Muscle of leg (tissue), 11 donors: ENCODE data around the gene THBD. TPM values are rescaled to one million over a fixed set of nuclear protein-coding genes. Genes with fewer than 3 reads are reported as not detected.
A peak's percentile ranks its signal among the peaks of the same experiment; 100 is the strongest.

ENCODE experiments used
- DNase-seq: peaks from one replicate; pipeline ENCODE4 v3.0.0; 2013
- H3K27ac ChIP-seq: one replicate; pipeline ENCODE4 v1.5.1; 2013; ENCODE audit warnings: mild to moderate bottlenecking, low read length, control low read depth
- H3K27me3 ChIP-seq: one replicate; pipeline ENCODE4 v1.6.1; 2013; ENCODE audit warnings: low read length; ENCODE audit not compliant: control insufficient read depth, insufficient read depth
- H3K36me3 ChIP-seq: one replicate; pipeline ENCODE4 v1.6.1; 2013; ENCODE audit warnings: low read length; ENCODE audit not compliant: control insufficient read depth, insufficient read depth
- H3K4me1 ChIP-seq: one replicate; pipeline ENCODE4 v1.6.1; 2013; ENCODE audit warnings: low read length; ENCODE audit not compliant: control insufficient read depth, insufficient read depth
- H3K4me3 ChIP-seq: one replicate; pipeline ENCODE4 v1.5.1; 2013; ENCODE audit warnings: low read length, control low read depth
- H3K9me3 ChIP-seq: replicated peaks from 2 replicates; pipeline ENCODE4 v1.6.1; 2013; ENCODE audit warnings: low read depth, low read length; ENCODE audit not compliant: control insufficient read depth
- WGBS: methylation state at CpG from one replicate; pipeline ENCODE4 v1.1.5; 2013; ENCODE audit warnings: missing lambda C conversion rate; ENCODE audit not compliant: insufficient coverage; 5-methylcytosine and 5-hydroxymethylcytosine counted together
- polyA plus RNA-seq, 8 donors: library from polyadenylated mRNA; unstranded; fragments of 120-200 nt; gene quantifications; one replicate each; pipeline versions ENCODE4 v1.2.1 to v1.2.3, GENCODE V29; 2013; ENCODE audit warnings: inconsistent platforms in 1 of 8, low replicate concordance in 1 of 8; ENCODE audit not compliant: insufficient read length in 8 of 8, insufficient read depth in 1 of 8
- total RNA-seq: library from RNA; stranded (reverse); fragments of 120-200 nt; gene quantifications from one replicate; pipeline ENCODE4 v1.2.4, GENCODE V29; 2013

THBD gene
- total and polyA plus RNA-seq, 9 donors, result 5.1 to 13.6 (median 7.9) TPM

DNA sequence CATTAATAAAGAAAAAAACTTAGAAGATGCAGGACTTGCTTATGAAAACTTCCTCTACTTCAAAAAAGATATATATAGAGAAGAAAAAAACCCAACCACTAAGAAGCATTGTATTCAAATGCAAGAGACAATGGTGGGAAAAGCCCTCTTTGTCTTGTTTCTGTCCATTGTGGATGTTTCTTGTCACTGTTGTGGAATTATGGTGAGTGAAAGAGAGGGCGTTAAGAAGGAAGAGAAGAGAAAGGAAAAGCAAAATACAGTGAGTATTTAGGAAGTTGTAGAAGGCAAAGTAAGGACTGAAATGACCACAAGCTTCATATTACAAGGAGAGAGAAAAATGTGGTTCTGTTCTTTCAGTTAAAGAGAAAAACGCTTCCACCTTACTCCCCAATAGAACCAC lies 14.1 kb upstream of the THBD start:
- no peaks in the 10 kb centered on the region for H3K27me3 ChIP-seq
- 63% methylated on average over 1 of the region's 2 CpGs for WGBS
- peaks cover 41% of the 10 kb centered on the region for H3K4me1 ChIP-seq
- no peak overlapping the region for H3K4me3 ChIP-seq
- DNase-seq, result no peak
- no peaks in the 10 kb centered on the region for H3K9me3 ChIP-seq
- H3K27ac ChIP-seq, result no peak overlapping the region
- H3K36me3 ChIP-seq, result no peaks in the 10 kb centered on the region

DNA sequence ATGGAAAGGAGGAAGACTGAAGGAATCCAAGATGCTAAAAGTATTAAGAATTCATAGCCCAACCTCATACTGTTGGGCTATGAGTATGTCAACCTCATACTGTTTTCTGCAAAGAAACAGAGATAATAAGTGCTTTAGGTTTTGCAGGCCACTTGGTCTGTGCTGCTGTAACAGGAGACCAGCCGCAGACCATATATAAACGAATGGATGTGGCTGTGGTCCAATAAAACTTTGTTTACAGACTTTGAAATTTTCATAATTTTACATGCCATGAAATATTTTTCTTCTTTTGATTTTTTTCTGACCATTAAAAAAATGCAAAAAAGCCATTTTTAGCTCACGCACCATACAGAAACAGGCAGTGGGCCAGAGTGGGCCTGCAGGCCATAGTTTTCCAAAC lies 13.7 kb upstream of the THBD start:
- no peaks in the 10 kb centered on the region for H3K36me3 ChIP-seq
- DNase-seq, result no peak
- 71% methylated on average over 1 of the region's 3 CpGs for WGBS
- H3K27me3 ChIP-seq, result no peaks in the 10 kb centered on the region
- H3K4me3 ChIP-seq, result no peak overlapping the region
- H3K27ac ChIP-seq, result no peak overlapping the region
- no peaks in the 10 kb centered on the region for H3K9me3 ChIP-seq
- H3K4me1 ChIP-seq, result peaks cover 41% of the 10 kb centered on the region

DNA sequence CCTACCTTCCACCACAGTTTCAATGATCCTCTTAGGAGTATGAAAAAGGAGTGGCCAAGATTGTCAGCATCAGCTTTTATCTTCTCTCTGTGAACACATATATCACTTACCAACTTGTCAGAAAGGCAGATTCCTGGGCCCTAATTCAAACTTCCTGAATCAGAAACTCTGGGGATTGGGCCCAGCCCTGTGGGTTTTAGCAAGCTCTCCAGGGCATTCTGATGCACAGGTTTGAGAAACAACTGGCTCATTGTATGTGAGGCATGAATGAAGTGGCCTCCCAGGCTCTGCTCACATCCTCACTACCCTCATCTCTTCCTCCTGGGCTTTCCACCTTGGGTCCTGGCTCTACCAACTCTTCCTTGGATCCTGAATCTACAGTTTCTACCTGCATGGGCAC lies 13.2 kb upstream of the THBD start:
- Histone ChIP-seq H3K4me1 (peaks cover 41% of the 10 kb centered on the region), H3K9me3 (no peaks in the 10 kb centered on the region), H3K27me3 (no peaks in the 10 kb centered on the region), H3K27ac (peak overlapping the region; percentile 83), H3K36me3 (no peaks in the 10 kb centered on the region), H3K4me3 (no peak overlapping the region)
- DNase-seq, result no peak

DNA sequence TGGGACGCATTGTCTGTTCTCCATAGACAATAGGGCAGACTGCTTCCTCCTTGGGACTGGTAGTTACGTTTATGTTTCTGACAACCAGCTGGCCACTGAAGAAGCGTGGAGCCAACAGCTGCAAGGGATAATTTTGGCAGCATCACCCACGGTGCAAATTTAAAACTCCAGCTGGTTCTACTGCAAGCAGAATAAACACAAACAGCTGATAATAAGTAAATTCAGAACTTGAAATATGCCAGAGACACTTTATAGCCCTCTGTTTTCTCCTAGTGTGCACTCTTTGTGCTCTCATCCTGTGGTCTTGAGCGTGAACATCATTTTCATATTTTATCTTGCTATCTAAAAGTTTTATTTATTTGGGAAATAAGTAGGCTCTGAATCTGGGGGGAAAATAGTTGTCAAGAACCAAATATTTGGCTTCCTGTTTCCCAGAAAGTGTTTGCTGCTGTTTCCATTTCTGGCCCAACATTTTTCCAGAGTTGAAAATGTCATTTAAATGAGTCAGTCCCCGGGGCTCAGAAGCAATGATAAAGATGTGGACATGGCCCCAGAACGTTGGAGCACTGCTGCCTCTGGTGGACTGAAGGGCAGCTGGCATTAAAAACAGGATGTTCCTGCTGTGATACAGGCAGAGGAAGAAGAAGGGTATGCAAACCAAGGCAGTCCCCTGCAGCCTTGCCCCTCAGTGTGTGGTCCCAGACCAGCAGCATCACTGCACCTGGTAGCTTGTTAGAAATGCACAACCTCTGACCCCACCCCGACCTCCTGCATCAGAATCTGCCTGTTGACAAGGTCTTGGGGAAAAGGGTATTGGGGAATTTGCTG lies 12.5 kb upstream of the THBD start:
- H3K9me3 ChIP-seq, result peaks cover under 1% of the 10 kb centered on the region
- H3K27me3 ChIP-seq, result no peaks in the 10 kb centered on the region
- no peak overlapping the region for H3K4me3 ChIP-seq
- H3K4me1 ChIP-seq, result peaks cover 41% of the 10 kb centered on the region
- H3K27ac ChIP-seq, result peak overlapping the region; percentile 83
- 16% methylated on average over 4 of the region's 8 CpGs for WGBS
- peak; percentile 95 for DNase-seq
- no peaks in the 10 kb centered on the region for H3K36me3 ChIP-seq

DNA sequence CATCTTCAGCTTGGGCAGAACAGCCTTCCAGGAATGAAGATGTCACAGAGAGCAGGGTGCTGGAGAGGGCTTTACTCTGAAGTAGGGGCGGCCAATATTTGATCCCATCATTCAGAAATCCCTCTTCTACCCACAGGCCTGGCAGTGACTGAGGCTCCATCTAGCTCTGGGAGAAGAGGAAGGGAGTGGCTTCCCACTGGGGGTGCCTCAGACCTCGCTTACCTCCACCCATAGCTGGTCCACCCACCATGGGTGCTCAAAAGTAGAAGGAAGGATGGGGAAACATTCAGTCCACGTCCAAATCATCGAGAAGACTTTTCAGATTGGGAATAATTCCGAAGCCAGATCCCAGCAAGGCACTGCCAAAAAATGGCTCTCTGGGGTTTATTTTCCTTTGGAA lies 11.8 kb upstream of the THBD start:
- no peaks in the 10 kb centered on the region for H3K27me3 ChIP-seq
- peak overlapping the region; percentile 83 for H3K27ac ChIP-seq
- peaks cover 3% of the 10 kb centered on the region for H3K9me3 ChIP-seq
- peaks cover 41% of the 10 kb centered on the region for H3K4me1 ChIP-seq
- no peak for DNase-seq
- H3K4me3 ChIP-seq, result no peak overlapping the region
- no peaks in the 10 kb centered on the region for H3K36me3 ChIP-seq
- 41% methylated on average over 3 of the region's 5 CpGs for WGBS

DNA sequence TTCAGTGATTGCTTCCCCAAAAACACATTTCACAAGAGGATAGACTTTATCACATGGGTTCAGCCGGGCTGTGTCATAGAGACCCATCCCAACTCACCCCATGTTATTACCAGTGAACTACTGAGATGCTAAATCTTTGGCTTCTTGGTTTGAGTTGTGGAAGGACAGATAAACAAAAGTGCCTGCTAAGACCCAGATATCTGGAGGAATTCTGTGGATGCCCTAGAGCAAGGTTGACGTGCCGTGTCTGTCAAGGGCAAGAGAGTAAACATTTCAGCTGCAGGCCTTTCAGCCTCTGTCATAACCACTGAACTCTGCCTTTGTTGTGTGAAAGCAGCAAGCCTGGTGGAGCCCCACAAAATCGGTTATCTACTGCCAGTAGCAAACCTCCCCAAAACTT lies 11.2 kb upstream of the THBD start:
- peaks cover 41% of the 10 kb centered on the region for H3K4me1 ChIP-seq
- DNase-seq, result no peak
- H3K9me3 ChIP-seq, result peaks cover 3% of the 10 kb centered on the region
- WGBS, result 44% methylated on average over 3 of the region's 4 CpGs
- no peaks in the 10 kb centered on the region for H3K36me3 ChIP-seq
- no peak overlapping the region for H3K4me3 ChIP-seq
- no peak overlapping the region for H3K27ac ChIP-seq
- no peaks in the 10 kb centered on the region for H3K27me3 ChIP-seq

DNA sequence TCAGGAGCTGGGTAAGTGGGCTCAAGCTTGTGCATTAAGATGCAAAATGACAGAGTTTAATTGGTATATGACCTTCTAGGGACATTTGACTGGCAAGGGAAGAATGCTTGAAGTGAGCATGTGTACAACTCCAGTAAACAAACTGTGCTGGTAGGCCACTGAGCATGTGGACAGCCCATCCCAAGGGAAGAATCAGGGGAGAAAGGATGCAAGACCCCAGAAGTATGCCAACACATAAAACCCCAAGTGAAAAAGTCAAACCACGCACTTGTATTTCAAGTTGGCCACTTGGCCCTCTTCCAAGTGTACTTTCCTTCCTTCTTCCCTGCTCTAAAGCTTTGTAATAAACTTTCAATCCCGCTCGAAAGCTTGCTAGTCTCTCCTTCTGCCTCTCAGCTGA lies 10.4 kb upstream of the THBD start:
- no peaks in the 10 kb centered on the region for H3K27me3 ChIP-seq
- no peak overlapping the region for H3K4me3 ChIP-seq
- no peaks in the 10 kb centered on the region for H3K36me3 ChIP-seq
- peaks cover 3% of the 10 kb centered on the region for H3K9me3 ChIP-seq
- WGBS, result 17% methylated on average over 1 of the region's 3 CpGs
- peak; percentile 48 for DNase-seq
- H3K27ac ChIP-seq, result no peak overlapping the region
- peaks cover 41% of the 10 kb centered on the region for H3K4me1 ChIP-seq

DNA sequence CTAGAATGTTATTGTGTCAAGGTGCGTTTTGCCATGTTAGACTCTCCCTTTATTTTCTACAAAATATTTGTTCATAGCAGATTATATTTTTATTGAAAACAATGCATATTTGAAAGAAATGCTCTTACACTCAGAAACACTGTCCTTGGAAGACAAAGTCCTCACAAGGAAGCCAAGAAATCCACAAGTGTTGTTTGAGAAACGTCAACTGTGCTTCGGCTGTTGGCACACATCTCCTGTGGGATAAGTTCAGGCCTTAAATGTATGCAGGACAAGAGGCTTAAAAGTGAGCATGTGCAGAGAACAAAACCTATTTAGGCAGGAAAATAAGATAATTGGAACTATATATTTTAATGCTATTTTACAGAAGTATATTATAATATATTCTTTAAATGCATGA lies 9.5 kb upstream of the THBD start:
- H3K27me3 ChIP-seq, result no peaks in the 10 kb centered on the region
- DNase-seq, result no peak
- 40% methylated on average over 1 of the region's 3 CpGs for whole genome bisulfite sequencing
- H3K4me3 ChIP-seq, result no peak overlapping the region
- H3K4me1 ChIP-seq, result peaks cover 40% of the 10 kb centered on the region
- no peaks in the 10 kb centered on the region for H3K36me3 ChIP-seq
- H3K9me3 ChIP-seq, result peaks cover 3% of the 10 kb centered on the region
- no peak overlapping the region for H3K27ac ChIP-seq

DNA sequence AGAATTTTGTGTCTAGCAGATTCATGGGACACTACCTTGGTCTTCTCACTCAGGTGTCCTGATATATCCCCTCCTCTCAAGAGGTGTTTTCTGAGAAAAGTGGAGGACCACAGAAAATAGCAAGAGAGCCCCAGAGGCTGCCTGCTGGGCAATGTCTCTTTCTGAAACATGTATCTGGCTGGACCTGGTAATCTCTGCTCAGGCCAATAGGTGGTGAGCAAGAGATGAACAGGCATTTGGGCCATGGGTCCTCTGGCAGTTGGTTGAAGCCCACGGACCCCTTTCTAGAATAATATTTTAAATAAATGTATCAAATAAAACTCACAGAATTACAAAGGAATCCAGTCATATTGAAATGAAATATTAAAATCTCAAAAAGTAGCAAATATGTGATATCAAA lies 8.8 kb upstream of the THBD start:
- Histone ChIP-seq H3K4me1 (peaks cover 35% of the 10 kb centered on the region), H3K27me3 (no peaks in the 10 kb centered on the region), H3K4me3 (no peak overlapping the region), H3K9me3 (peaks cover 3% of the 10 kb centered on the region), H3K27ac (no peak overlapping the region), H3K36me3 (no peaks in the 10 kb centered on the region)
- DNase-seq, result no peak
- no CpG with 5 or more reads among the region's 1 CpG for WGBS

DNA sequence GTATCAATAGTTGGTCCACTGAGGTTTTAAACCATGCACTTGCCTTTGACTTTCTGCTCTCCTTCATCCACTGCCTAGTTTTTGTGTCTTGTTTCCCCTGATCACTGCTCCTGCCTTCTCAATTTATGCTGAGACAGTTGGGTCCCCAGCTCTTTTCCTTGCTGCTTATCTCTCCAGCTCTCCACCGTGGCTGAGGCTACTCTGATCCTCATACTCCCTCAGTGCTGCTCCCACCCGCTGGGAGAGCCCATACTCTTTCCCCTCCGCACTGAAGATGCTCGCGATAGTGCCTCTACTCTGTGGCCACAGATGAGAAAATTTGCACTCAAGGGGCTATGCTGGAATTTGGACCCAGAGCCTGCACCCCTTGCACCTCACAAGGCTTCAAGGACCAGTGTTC lies 3.4 kb upstream of the THBD start:
- 90% methylated on average over 5 of the region's 5 CpGs for WGBS
- peaks cover 31% of the 10 kb centered on the region for H3K4me1 ChIP-seq
- no peak overlapping the region for H3K27ac ChIP-seq
- no peaks in the 10 kb centered on the region for H3K36me3 ChIP-seq
- H3K4me3 ChIP-seq, result no peak overlapping the region
- H3K27me3 ChIP-seq, result peaks cover 36% of the 10 kb centered on the region
- no peak for DNase-seq
- H3K9me3 ChIP-seq, result peaks cover 3% of the 10 kb centered on the region
